ENCODE data around the gene GNAT3.
A peak's percentile ranks its signal among the peaks of the same experiment; 100 is the strongest.

GNAT3 gene

DNA sequence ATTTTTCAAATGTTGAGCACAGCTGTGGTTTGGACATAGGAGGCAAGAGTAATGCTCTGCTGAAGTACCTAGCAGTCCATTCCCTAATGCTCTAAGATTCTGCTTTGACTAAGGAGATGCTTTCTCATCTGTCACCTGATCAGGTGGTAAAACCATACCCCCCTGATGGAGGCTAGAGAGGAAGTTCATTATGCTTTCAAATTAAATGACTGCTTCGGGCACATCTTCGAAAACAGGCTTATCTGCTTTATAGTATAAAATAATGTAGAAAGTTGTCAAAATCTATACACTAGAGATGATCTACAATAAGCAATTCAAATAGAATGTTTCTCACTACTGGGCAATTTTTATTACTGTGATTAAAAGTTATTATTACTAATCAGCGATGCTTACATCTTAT lies at the start of gene GNAT3:
GNAT3 (minus strand) TSS at position 101 of the 400 bp plus-strand sequence. CDS start 138 bp downstream, outside the sequence.
- DNase-seq: no peak

- no peak for DNase-seq
Observed at GRCh38 chr7:80558116-80558515, 46.3 kb upstream of the GNAT3 start.

GRCh38 chr7:80552031-80552694 lies 40.3 kb upstream of the GNAT3 start:
- DNase-seq: peak; percentile 74

GRCh38 chr7:80550005-80550404 lies 38.1 kb upstream of the GNAT3 start:
- DNase-seq: no peak

- DNase-seq: no peak
Observed at GRCh38 chr7:80548840-80549530, 37.1 kb upstream of the GNAT3 start.

DNA sequence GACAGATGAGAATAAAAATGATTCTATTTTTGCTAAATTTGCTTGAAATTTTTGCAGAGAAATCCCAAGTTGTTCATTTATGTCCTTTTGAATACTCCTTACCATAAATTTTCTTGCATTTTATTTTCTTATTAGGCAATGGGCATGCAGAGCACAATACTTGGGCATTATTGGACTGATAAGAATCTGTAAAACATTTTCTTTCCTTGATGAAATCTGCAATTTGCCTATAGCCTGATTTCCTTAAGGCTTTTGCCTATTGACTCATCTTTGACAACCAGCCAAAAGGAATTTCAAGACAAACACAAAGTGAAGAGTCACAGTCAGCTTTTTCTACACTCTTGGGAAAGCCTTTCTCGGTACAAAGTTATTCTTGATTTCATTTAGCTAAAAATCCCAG lies 30.5 kb upstream of the GNAT3 start:
- no peak for DNase-seq

DNA sequence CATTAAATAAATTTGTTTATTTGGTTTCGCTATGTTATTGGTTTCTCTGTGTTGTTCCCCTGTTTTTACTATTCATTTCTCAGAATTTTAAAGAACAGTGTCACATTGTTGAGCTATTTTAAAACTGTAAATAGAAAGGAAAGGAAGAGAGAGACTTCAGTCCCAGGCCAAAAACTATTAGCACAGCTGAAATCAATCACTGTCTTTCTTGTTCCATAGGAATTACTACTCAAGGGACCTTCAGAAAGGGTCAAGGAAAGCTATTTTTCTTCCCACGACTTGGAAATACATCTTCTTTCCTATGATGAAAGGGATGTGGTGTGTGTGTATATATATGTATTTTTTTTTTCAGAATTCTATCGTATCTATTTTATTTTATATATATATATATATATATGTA lies 29.0 kb upstream of the GNAT3 start:
- DNase-seq: no peak

DNA sequence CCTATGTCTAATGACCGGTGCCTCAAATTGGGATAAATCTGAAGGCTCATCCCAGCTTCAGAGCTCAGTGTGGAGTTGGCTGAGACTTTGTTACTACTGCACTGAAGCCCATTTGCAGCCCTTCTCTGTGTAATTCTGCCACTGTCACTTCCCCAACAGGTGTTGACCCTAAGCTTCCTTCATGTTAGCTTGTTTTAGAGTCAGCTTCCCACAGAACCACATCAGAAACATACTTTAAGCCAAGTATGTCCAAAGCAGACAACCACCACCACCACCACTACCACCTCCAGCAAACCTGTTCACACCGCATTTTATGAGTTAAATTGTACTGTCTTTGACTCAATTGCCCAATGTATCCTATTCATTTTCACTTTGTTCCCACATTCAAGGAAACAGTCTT lies 25.2 kb upstream of the GNAT3 start:
- no peak for DNase-seq

- DNase-seq: no peak
Observed at GRCh38 chr7:80536426-80536825, 24.6 kb upstream of the GNAT3 start.

- no peak for DNase-seq
Observed at GRCh38 chr7:80533287-80533686, 21.4 kb upstream of the GNAT3 start.

- DNase-seq: no peak
Observed at GRCh38 chr7:80532153-80532552, 20.3 kb upstream of the GNAT3 start.

DNA sequence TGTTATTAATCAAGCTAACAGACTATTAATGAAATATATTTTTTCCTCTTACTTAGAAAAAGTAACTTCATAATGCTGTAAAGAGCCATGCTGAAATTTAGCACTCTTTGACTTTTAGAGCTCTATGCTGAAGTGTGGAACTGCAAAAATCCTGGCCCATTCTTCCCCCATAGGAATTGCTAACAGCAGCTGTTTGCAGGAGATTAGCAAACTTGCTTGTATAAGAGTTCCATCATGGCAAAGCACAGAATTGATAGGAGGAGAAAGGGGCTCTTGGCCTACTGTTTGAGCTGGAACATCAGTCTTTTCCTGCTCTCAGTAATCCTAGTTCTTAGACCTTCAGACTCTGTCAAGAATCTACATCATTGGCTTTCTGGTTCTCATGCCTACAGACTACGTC lies 18.3 kb upstream of the GNAT3 start:
- DNase-seq: no peak

DNA sequence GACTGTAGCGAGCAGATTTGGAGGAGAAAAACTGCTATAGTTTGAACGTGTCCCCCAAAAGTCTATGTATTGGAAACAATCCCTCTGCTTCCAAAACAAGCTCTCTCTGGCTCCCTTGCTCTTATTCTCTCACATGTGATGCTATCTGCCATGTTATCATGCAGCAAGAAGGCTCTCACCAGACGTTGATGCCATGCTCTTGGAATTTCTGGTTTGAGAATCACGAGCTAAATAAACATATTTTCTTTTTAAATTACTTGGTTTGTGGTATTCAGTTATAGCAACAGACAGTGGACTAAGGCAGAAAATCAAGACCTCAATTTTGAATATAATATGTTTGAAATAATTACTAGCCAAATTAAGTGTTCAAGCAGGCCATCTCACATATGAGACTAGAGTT lies 17.5 kb upstream of the GNAT3 start:
- no peak for DNase-seq

DNA sequence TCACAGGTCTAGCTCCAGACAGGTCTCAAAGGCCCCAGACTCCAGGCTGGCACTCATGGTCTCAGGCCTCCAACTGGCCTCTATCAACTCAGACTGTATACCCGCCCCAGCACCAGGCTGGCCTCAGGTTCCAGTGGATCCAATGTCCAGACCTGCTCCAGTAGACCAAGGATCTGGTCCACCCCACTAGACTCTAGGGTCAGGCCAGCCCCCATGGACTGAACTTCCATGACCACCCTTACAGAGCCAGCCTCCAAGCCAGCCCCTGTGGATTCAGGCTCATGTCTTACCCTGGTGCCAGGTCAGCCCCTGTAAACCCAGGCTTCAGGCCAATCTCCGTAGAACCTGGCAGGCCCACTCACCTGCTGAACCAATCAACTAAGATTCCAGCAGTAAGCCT lies 16.8 kb upstream of the GNAT3 start:
- no peak for DNase-seq

DNA sequence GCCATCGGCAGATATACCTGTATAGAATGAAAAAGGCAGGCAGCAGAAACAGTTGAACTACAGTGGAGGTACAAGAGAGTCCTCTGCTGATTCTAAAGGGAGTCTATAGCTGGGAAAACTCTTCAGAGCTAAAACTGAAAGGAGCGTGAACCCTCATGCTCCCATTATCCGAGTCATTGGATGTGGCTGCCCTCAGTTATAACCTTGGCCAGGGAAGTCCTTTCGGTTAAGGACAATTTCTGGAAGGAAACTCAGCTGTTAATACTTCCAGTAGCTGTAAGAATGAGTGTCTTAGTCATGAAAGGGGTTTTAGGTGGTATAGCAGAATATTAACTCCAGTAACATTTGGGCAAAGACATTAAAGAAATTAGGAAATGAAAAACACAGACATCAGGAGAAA lies 14.6 kb upstream of the GNAT3 start:
- no peak for DNase-seq

DNA sequence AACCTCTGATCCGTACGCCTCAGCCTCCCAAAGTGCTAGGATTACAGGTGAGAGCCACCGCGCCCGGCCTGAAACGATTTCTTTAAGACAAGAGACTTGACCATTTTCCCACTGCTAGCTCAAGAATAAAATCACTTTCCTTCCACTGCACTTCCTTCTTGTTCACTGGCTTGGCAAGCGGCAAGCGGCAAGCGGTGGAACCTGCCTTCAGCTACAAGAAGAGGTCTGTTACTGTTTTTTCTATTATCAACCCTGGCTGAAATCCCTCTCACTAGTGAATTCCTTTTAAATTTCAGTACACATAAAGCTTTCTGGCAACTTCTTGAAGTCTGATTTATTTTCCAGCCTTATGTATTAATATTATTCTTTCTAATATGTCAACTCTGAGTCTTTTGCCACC lies 12.8 kb upstream of the GNAT3 start:
- no peak for DNase-seq

DNA sequence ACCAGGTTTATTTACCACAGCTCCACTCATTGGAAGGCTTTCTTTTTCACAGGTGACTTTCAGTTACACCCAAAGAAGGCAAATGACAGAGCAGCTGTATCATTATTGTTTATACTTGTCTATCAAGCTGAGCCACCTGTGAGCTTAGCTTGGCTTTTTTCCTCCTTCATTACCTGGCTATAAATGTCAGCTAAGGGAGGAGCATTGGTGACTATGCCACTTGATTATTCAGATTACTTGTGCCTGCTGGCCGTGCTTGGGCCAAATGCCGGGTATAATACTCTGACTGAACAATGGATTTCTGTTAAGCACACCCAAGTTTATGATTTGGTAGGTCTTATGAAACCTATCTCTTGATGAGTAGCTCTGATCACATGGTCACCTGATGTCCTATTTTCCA lies 9.9 kb upstream of the GNAT3 start:
- no peak for DNase-seq

- DNase-seq: no peak
Observed at GRCh38 chr7:80520199-80520598, 8.3 kb upstream of the GNAT3 start.

DNA sequence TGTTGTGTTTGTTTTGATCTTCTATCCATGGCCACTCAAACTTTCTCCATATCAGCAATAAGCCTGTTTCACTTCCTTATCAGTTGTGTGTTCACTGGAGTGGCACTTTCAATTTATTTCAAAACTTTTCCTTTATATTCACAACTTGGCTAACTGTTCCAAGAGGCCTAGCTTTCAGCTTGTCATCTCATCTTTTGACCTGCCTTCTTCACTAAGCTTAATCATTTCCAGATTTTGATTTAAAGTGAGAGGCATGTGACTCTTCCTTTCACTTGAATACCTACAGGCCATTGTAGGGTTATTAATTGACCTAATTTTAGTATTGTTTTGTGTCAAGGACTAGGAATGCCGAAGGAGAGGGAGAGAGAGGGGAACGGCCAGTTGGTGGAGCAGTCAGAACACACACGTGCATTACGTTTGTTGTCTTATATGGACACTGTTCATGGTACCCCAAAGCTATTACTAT lies 5.5 kb upstream of the GNAT3 start:
- DNase-seq: peak; percentile 72

GRCh38 chr7:80515298-80515697 lies 3.4 kb upstream of the GNAT3 start:
- no peak for DNase-seq

DNA sequence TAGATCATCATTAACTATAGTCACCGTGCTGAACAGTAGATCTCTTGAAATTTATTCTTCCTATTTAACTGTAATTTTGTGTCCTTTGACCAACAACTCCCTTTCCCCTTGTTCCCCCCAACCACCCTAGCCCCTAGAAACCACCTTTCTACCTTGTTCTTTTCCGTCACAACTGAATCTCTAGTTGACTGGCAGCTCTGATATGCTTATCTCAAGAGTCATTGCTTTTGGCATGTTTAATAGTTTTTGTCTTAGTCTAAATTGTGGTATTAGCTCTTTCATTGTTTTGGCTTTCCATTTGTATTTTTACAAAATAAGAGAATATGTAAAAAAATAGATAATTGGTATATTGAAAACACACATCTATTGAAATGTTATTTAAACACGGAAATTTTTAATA lies 1.8 kb downstream of the GNAT3 start:
- no peak for DNase-seq

GRCh38 chr7:80508440-80508839 lies 3.4 kb downstream of the GNAT3 start:
- DNase-seq: peak; percentile 62

DNA sequence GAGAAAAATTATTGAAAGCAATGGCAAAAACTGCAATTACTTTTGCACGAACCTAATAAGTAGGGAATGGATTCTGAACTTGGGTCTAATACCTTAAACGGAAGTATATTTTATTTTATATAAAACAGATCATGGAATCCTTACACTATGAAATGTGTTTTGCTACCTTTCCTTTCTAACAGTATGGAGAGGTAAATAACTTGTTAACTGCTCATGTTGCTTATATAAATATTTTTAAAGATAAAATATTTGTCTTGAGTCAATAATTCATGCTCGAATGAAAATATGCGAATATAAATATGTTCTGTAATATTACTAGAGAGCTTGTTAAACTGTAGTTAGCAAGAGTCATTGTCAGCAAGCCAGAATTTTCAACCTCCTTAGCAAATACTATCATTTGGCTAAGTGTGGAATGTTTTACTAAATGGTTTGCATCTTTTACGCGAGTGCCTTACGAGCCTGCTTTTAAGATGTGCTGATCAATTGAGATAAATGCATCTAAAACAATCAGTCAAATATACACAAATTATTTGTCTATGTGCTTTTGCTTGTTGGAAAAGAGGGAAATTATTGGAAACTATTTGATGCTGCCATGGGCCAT lies 5.9 kb downstream of the GNAT3 start:
- DNase-seq: no peak

- DNase-seq: no peak
Observed at GRCh38 chr7:80500325-80500724, 11.5 kb downstream of the GNAT3 start.
